Spinal cord (tissue), 10 donors: ENCODE data around the gene KIRREL3. TPM values are rescaled to one million over a fixed set of nuclear protein-coding genes. Genes with fewer than 3 reads are reported as not detected.
A peak's percentile ranks its signal among the peaks of the same experiment; 100 is the strongest.

ENCODE experiments used
- DNase-seq, 6 donors: peaks; one replicate each; pipeline versions ENCODE4 v3.0.0 to v3.0.0-alpha.2; 2013 to 2015; ENCODE audit warnings: low spot score in 6 of 6, low read depth in 4 of 6
- H3K27ac ChIP-seq: one replicate; pipeline ENCODE4 v1.5.1; 2013; ENCODE audit warnings: low read depth, low read length, control low read depth
- H3K27me3 ChIP-seq: one replicate; pipeline ENCODE4 v1.6.1; 2013; ENCODE audit warnings: low read length; ENCODE audit not compliant: control insufficient read depth, insufficient read depth
- H3K36me3 ChIP-seq: one replicate; pipeline ENCODE4 v1.6.1; 2013; ENCODE audit warnings: low read length; ENCODE audit not compliant: control insufficient read depth, insufficient read depth
- H3K4me1 ChIP-seq: one replicate; pipeline ENCODE4 v1.6.1; 2013; ENCODE audit warnings: low read length; ENCODE audit not compliant: control insufficient read depth, insufficient read depth
- H3K4me3 ChIP-seq: one replicate; pipeline ENCODE4 v1.5.1; 2013; ENCODE audit warnings: low read depth, low read length, control low read depth
- H3K9me3 ChIP-seq: one replicate; pipeline ENCODE4 v1.6.1; 2013; ENCODE audit warnings: low read length; ENCODE audit not compliant: control insufficient read depth, insufficient read depth
- WGBS: methylation state at CpG from one replicate; pipeline ENCODE4 v1.1.5; 2013; ENCODE audit warnings: missing lambda C conversion rate; ENCODE audit not compliant: insufficient coverage; 5-methylcytosine and 5-hydroxymethylcytosine counted together
- polyA plus RNA-seq, 2 donors: library from polyadenylated mRNA; unstranded; fragments of 120-200 nt; gene quantifications; one replicate each; pipeline ENCODE4 v1.2.1, GENCODE V29; 2013; ENCODE audit not compliant: insufficient read length in 2 of 2
- total RNA-seq, 2 donors: library from RNA; depleted of rRNA in 1 of 2; stranded (reverse); fragments of 120-200 nt in 1 of 2; fragments of >200 nt in 1 of 2; gene quantifications; one replicate each; pipeline versions ENCODE4 v1.2.3 to v1.2.4, GENCODE V29; 2013 to 2014
- donor health status: healthy.

The KIRREL3 gene
- total and polyA plus RNA-seq, 4 donors: 10.0 to 58.1 (median 31.7) TPM

GRCh38 chr11:126874831-126875230 lies 125.7 kb downstream of the KIRREL3 start:
- DNase-seq: no peak
- WGBS: 100% methylated on average over 1 of the region's 5 CpGs
- no peaks in the 10 kb centered on the region for H3K27me3 ChIP-seq
- H3K27ac ChIP-seq: no peak overlapping the region
- H3K9me3 ChIP-seq: no peaks in the 10 kb centered on the region
- H3K36me3 ChIP-seq: no peaks in the 10 kb centered on the region
- H3K4me3 ChIP-seq: no peak overlapping the region
- peaks cover 22% of the 10 kb centered on the region for H3K4me1 ChIP-seq

- Histone ChIP-seq H3K4me3 (no peak overlapping the region), H3K27ac (no peak overlapping the region), H3K4me1 (peaks cover 22% of the 10 kb centered on the region), H3K9me3 (no peaks in the 10 kb centered on the region), H3K36me3 (no peaks in the 10 kb centered on the region), H3K27me3 (no peaks in the 10 kb centered on the region)
- no CpG with 5 or more reads among the region's 3 CpGs for WGBS
- no peak for DNase-seq
These were observed 126.3 kb downstream of the KIRREL3 start for GRCh38 chr11:126874276-126874675.

GRCh38 chr11:126871792-126872191 lies 128.8 kb downstream of the KIRREL3 start:
- no peaks in the 10 kb centered on the region for H3K27me3 ChIP-seq
- H3K27ac ChIP-seq: no peak overlapping the region
- H3K4me3 ChIP-seq: no peak overlapping the region
- H3K36me3 ChIP-seq: no peaks in the 10 kb centered on the region
- H3K9me3 ChIP-seq: no peaks in the 10 kb centered on the region
- DNase-seq: no peak
- peaks cover 26% of the 10 kb centered on the region for H3K4me1 ChIP-seq

GRCh38 chr11:126870021-126870420 lies 130.5 kb downstream of the KIRREL3 start:
- Histone ChIP-seq H3K36me3 (no peaks in the 10 kb centered on the region), H3K27ac (peak overlapping the region; percentile 25), H3K4me1 (peaks cover 42% of the 10 kb centered on the region), H3K27me3 (no peaks in the 10 kb centered on the region), H3K9me3 (no peaks in the 10 kb centered on the region), H3K4me3 (no peak overlapping the region)
- peak in 1 of 6 donors; percentile 41 for DNase-seq
- 57% methylated on average over 4 of the region's 4 CpGs for WGBS

GRCh38 chr11:126868741-126869140 lies 131.8 kb downstream of the KIRREL3 start:
- no CpG with 5 or more reads among the region's 1 CpG for WGBS
- Histone ChIP-seq H3K27me3 (no peaks in the 10 kb centered on the region), H3K4me3 (no peak overlapping the region)

GRCh38 chr11:126864934-126865333 lies 135.6 kb downstream of the KIRREL3 start:
- Histone ChIP-seq H3K4me3 (no peak overlapping the region), H3K36me3 (no peaks in the 10 kb centered on the region), H3K4me1 (peaks cover 35% of the 10 kb centered on the region), H3K27ac (no peak overlapping the region), H3K9me3 (no peaks in the 10 kb centered on the region), H3K27me3 (no peaks in the 10 kb centered on the region)
- DNase-seq: no peak
- WGBS: 81% methylated on average over 4 of the region's 4 CpGs

More at GRCh38 chr11:126868741-126869140, 131.8 kb downstream of the KIRREL3 start:
- H3K36me3 ChIP-seq: no peaks in the 10 kb centered on the region
- peaks cover 38% of the 10 kb centered on the region for H3K4me1 ChIP-seq
- DNase-seq: no peak
- H3K9me3 ChIP-seq: no peaks in the 10 kb centered on the region
- no peak overlapping the region for H3K27ac ChIP-seq

- WGBS: 80% methylated on average over 18 of the region's 21 CpGs
- no peak for DNase-seq
- H3K27ac ChIP-seq: no peak overlapping the region
These were observed 137.1 kb downstream of the KIRREL3 start for GRCh38 chr11:126863294-126863997.

GRCh38 chr11:126862664-126863243 lies 137.8 kb downstream of the KIRREL3 start:
- H3K27ac ChIP-seq: no peak overlapping the region
- H3K9me3 ChIP-seq: no peaks in the 10 kb centered on the region
- H3K4me1 ChIP-seq: peaks cover 38% of the 10 kb centered on the region
- no peaks in the 10 kb centered on the region for H3K27me3 ChIP-seq
- peak in 1 of 6 donors; percentile 38 for DNase-seq
- WGBS: 47% methylated on average over 5 of the region's 7 CpGs
- H3K36me3 ChIP-seq: no peaks in the 10 kb centered on the region
- H3K4me3 ChIP-seq: no peak overlapping the region

More at GRCh38 chr11:126863294-126863997, 137.1 kb downstream of the KIRREL3 start:
- H3K4me3 ChIP-seq: no peak overlapping the region
- H3K4me1 ChIP-seq: peaks cover 34% of the 10 kb centered on the region
- no peaks in the 10 kb centered on the region for H3K9me3 ChIP-seq
- H3K36me3 ChIP-seq: no peaks in the 10 kb centered on the region
- no peaks in the 10 kb centered on the region for H3K27me3 ChIP-seq

GRCh38 chr11:126861796-126862459 lies 138.6 kb downstream of the KIRREL3 start:
- no peaks in the 10 kb centered on the region for H3K9me3 ChIP-seq
- no peaks in the 10 kb centered on the region for H3K36me3 ChIP-seq
- peak in 1 of 6 donors; percentile 56 for DNase-seq
- H3K4me3 ChIP-seq: no peak overlapping the region
- no peak overlapping the region for H3K27ac ChIP-seq
- peaks cover 36% of the 10 kb centered on the region for H3K4me1 ChIP-seq
- WGBS: 91% methylated on average over 7 of the region's 10 CpGs
- no peaks in the 10 kb centered on the region for H3K27me3 ChIP-seq
